Astrocyte of the cerebellum (primary cell): ENCODE results near the gene ASPSCR1.

Source experiments
- DNase-seq: peaks from one replicate; pipeline ENCODE4 v3.0.0-alpha.2; 2011; ENCODE audit warnings: low read depth
- H3K4me3 ChIP-seq: 2 replicates; pipeline ENCODE4 v1.5.1; 2011; ENCODE audit warnings: mild to moderate bottlenecking, low read depth, low read length, moderate library complexity
- CTCF ChIP-seq: IDR thresholded peaks from 2 replicates; pipeline ENCODE4 v1.5.1; 2012; ENCODE audit warnings: low read length, low read depth, moderate library complexity, mild to moderate bottlenecking; ENCODE audit errors: missing control alignments
- in situ Hi-C: cut with HindIII; loops from 2 replicates; pipeline ENCODE4 v1.10.0; 2017; ENCODE audit warnings: low sequenced_read_pairs

Gene ASPSCR1

GRCh38 chr17:82043507-82043906 is 66.1 kb downstream of the ASPSCR1 start:
- TF ChIP-seq CTCF, result no peak
- H3K4me3 ChIP-seq, result no peak overlapping the region
- DNase-seq, result no peak
- in situ Hi-C loops, result no loop called here

GRCh38 chr17:82045936-82046484 is 68.6 kb downstream of the ASPSCR1 start:
- in situ Hi-C loops, result no loop called here
- no peak for DNase-seq
- H3K4me3 ChIP-seq, result no peak overlapping the region
- TF ChIP-seq CTCF, result no peak

- DNase-seq, result no peak
- no peak for TF ChIP-seq CTCF
- in situ Hi-C loops, result no loop called here
Observed at GRCh38 chr17:82046903-82047302, 69.5 kb downstream of the ASPSCR1 start.

GRCh38 chr17:82047379-82047778 is 70.0 kb downstream of the ASPSCR1 start:
- in situ Hi-C loops, result no loop called here
- no peak for DNase-seq
- no peak overlapping the region for H3K4me3 ChIP-seq
- TF ChIP-seq CTCF, result no peak

More at GRCh38 chr17:82046903-82047302, 69.5 kb downstream of the ASPSCR1 start:
- no peak overlapping the region for H3K4me3 ChIP-seq

GRCh38 chr17:82047914-82048570 is 70.6 kb downstream of the ASPSCR1 start:
- no peak overlapping the region for H3K4me3 ChIP-seq
- in situ Hi-C loops, result no loop called here
- DNase-seq, result no peak
- TF ChIP-seq CTCF, result no peak

GRCh38 chr17:82048571-82048971 is 71.1 kb downstream of the ASPSCR1 start:
- in situ Hi-C loops, result no loop called here
- H3K4me3 ChIP-seq, result no peak overlapping the region
- no peak for TF ChIP-seq CTCF
- DNase-seq, result no peak
